GM12878 (cell line): ENCODE results near the gene PKD1L1.

Experiments
- BCL3 ChIP-seq: IDR thresholded peaks from 2 replicates; pipeline ENCODE4 v1.6.1; 2011; ENCODE audit warnings: borderline replicate concordance, low read depth, mild to moderate bottlenecking, moderate library complexity, low read length; ENCODE audit not compliant: insufficient read depth, poor library complexity, severe bottlenecking
- RAD21 ChIP-seq: IDR thresholded peaks from 2 replicates; pipeline ENCODE4 v1.6.1; 2011; ENCODE audit warnings: mild to moderate bottlenecking, low read depth, low read length, moderate library complexity; ENCODE audit not compliant: insufficient read depth
- SP1 ChIP-seq: IDR thresholded peaks from one replicate; pipeline ENCODE4 v1.6.1; 2011; ENCODE audit warnings: low read depth, low read length
- YY1 ChIP-seq: IDR thresholded peaks from 2 replicates; pipeline ENCODE4 v1.6.1; 2011; ENCODE audit warnings: low read depth, mild to moderate bottlenecking, low read length
- TF ChIP-seq, protein P1 (sequence below), 3 experiments: IDR thresholded peaks in 2 of 3; conservative IDR thresholded peaks in 1 of 3; 2 replicates each; pipeline ENCODE4 v1.5.1; 2011; ENCODE audit warnings: low read depth in 3 of 3, low read length in 3 of 3, mild to moderate bottlenecking in 3 of 3, control low read depth in 2 of 3, moderate library complexity in 2 of 3, inconsistent platforms in 1 of 3, mixed read lengths in 1 of 3; ENCODE audit not compliant: control insufficient read depth in 2 of 3, insufficient read depth in 1 of 3; ENCODE audit errors: extremely low read depth in 1 of 3

DNA sequence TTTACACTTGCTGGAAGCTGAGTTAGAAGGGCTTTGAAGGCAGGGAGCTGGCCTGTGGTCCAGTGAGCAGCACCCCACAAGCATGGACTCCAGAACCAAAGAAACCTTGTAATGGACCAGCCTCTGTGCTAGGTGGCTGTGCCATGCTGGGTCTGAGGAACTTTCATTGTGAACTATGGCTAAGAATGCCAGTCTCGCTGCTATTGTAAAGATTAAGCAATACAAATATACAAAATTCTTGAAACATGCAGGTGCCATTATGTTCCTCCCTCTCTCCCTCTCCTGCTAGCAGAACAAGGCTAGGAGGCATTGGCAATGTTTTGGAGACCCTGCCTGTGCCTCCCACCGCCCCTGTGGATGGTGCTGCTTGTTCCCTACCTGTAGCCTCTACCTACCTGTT is 105.0 kb downstream of the PKD1L1 start:
- no peak for TF ChIP-seq YY1
- no peak for TF ChIP-seq RAD21
- no peak for TF ChIP-seq BCL3
- TF ChIP-seq, protein P1, sequence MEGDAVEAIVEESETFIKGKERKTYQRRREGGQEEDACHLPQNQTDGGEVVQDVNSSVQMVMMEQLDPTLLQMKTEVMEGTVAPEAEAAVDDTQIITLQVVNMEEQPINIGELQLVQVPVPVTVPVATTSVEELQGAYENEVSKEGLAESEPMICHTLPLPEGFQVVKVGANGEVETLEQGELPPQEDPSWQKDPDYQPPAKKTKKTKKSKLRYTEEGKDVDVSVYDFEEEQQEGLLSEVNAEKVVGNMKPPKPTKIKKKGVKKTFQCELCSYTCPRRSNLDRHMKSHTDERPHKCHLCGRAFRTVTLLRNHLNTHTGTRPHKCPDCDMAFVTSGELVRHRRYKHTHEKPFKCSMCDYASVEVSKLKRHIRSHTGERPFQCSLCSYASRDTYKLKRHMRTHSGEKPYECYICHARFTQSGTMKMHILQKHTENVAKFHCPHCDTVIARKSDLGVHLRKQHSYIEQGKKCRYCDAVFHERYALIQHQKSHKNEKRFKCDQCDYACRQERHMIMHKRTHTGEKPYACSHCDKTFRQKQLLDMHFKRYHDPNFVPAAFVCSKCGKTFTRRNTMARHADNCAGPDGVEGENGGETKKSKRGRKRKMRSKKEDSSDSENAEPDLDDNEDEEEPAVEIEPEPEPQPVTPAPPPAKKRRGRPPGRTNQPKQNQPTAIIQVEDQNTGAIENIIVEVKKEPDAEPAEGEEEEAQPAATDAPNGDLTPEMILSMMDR (IDR thresholded peaks at IDR 0.05 in 2 of 3, conservative IDR thresholded peaks at IDR 0.05 in 1 of 3; ENCODE audit: control insufficient read depth in 2 of 3, extremely low read depth in 1 of 3, insufficient read depth in 1 of 3, low read depth in 3 of 3, low read length in 3 of 3) = no peak
- TF ChIP-seq SP1 = no peak
